Anterior cingulate cortex (tissue), 58 donors: ENCODE data around the gene SC5D.

Experiments
- DNase-seq, 58 donors: peaks; one replicate each; lab custom pipeline; 2025; lab: John Stamatoyannopoulos, UW

Gene SC5D

GRCh38 chr11:121328176-121328966, 35.8 kb downstream of the SC5D start:
- no peak for DNase-seq

DNA sequence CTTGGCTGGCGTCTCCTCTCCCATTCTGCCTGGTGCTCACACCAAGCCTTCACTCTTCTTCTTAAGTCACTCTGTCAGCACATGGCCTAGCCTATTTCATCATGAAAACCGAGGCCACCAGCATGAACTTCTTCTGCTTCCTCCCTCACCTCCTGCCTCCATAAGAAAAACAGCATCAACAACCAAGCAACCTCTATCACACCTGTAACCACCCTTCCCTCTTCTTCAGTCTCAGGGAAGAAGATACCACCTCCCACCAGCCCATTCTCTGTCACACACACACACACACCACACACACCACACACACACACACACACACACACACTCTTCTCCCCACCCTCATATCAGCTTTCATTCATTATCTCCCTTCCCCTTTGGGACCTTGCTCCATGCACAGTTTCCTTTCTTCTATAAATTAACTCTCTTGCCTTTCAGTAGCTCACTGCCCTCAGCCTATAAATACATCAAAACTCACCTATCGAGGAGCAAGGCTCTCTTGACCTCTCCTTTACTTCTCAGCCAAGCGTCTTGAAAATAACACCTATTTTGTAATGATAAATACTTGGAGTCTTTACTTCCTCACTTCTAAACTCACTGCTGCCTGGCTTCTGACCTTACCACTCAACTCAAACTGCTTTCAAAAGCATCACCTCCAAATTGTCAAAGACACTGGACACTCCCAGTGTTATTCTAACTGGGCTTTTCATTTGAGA, 36.6 kb downstream of the SC5D start:
- no peak for DNase-seq

DNA sequence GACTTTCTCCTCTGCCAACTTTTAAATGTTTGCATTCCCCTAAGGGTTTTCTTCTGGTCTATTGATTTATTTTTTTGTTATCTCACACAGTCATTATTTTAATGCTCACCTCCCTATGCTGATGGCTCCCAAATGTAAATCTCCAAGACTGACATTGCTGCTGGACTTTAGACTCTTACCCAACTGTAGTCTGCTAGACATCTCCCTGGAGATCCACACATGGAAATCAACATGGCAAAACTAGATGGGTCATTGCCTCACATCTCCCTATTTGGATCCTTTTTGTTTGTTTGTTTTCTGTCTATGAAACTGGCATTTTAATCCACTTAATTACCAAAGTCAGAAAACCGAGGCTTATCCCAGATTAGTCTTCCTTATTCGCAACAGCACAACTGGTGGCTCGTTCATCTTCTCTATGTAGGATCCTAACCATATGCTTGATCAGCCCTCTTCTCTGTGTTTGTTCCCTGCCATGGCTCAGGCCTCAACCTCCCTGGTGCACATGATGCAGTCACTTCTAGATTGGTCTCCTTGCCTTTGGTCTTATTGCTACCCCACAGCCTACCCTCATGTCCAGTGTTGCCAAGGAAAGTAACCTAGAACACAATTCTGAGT, 37.3 kb downstream of the SC5D start:
- DNase-seq: no peak

DNA sequence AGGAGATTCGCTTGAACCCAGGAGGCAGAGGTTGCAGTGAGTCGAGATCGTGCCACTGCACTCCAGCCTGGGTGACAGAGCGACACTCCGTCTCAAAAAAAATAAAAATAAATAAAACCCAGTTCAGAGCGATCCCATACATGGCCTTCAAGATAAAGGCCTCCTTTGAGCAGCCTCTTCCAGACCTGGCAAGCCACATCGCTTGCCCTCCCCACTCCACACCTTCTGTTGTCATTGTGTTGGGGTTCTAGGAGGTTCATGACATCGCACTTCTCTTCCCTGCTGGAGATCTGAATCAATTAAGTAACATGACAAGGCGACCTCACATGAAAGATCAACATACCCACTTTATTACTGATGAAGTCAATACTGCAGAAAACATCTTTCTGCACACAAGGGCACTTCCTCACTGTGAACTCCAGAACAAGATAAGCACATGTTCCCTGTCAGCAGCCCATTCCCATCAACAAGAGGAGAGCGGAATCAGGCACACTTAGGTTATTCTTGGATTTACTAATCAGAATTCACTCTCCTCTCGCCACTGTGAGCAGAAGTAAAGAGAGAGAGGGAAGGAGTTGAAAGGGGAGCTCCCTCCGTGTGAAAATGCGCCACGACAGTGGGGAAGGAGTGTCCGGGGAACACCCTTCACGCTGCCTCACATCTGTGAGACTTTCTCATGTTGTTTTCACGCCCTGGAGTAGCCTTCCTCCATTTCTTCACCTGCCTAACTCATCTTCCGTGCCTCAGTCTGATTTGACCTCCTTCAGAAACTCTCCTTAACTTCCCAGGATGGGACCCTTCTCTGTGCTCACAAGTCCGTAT, 38.3 kb downstream of the SC5D start:
- no peak for DNase-seq

GRCh38 chr11:121334973-121335710, 42.6 kb downstream of the SC5D start:
- DNase-seq: peak in 1 of 58 donors; percentile 14

DNA sequence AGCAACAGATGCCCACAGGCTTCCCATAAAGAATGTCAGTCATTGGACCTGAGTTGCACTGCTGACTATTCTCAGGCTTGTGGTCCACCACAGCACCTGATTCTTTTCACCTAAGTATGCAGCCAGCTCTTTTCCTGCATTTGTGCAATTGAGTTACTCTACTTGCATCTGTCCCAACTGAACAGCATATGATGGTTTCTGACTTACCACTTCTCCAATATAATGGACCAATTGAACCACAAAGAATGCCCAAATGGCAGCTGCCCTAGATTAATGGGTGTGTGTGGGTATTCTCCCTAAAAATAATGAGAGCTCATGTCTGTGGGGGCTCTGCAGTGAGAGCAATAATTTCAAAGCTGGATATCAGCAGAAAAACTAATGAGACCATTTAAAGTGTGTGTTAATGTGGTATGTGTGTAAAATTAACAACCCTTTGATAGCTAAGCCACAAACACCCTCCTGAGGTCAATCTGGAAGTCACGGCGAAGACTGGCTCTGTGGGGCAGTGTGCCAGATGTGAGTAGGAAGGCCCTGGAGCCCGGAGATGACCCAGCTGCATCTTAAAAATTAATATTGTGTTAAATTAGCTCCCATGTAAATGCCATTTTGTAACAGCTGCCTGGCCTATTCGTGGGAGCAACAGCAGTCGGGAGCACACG, 43.8 kb downstream of the SC5D start:
- DNase-seq: no peak

DNA sequence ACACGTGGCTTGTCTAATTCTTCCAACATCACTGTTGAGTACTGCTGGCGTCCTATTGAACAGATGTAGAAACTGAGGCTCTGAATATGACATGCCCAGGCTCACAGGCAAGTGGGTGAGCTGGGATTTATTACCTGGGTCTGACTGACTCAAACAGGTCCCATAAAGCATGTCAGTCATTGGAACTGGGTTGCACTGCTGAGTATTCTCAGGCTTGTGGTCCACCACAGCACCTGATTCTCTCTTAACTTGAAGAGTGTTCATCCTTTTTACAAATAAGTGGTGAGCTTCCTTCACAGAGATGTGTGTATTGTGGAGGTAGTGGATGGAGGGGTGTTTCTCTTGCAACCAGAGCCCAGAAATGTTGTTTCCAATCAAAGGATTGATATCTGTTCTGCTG, 44.5 kb downstream of the SC5D start:
- no peak for DNase-seq

- peak in 14 of 58 donors; percentile 9 to 69 (median 32) for DNase-seq
Observed at GRCh38 chr11:121337740-121338272, 45.2 kb downstream of the SC5D start.

DNA sequence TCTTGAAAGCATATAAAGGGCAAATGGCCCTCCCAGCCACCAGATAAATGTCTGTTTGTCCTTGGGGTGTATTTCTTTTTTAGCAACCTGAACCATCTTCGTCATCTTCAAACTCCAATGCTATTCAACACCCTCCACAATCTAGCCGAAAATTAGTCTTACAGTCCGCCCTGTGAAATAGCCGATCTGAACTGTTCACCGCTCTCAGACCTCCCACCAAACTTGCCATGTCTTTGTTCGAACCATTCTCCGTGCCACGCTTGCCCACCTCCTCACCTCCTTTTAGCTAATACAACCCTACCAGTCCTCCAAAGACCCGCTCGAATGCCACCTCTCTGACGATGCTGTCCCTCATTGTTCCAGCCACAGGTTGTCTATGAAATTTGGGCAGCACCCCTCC, 46.0 kb downstream of the SC5D start:
- no peak for DNase-seq

DNA sequence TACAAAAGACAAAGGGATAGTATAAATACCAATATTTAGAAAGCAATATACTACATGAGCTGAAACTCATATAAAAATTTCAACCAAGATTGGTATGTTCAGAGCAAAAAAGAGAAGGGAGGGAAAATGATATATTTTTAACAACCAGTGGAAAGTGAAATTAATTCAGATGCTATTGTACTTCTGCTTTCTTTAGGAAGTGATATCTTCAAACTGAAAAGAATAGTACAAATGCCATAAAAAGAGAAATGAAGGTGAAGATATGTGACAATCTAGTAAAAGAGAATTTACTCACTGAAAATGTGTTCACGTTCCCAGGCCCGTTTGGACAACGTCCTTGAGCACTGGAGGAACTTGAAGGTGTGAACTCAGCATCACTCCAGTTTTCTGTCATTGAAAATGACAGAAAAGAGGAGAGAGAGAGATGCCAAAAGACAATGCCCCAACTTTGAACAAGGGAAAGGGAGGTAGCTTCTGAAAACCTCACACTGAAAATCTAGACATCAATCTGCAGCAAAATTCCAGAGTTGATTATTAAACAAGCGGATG, 47.5 kb downstream of the SC5D start:
- no peak for DNase-seq

DNA sequence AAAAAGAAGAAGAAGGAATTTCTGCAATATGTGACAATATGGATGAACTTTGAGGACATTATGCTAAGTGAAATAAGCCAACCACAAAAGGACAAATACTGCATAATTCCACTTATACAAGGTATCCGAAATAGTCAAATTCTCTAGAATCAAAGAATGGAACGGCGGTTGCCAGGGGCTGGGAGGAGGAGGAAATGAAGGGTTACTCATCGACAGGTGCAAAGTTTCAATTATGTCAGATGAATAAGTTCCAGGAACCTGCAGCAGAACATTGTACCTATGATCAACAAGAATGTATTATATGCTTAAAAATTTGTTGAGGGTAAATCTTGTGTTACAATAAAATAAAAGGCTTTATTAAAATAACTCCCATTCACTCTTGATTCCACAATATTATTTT, 49.0 kb downstream of the SC5D start:
- no peak for DNase-seq

- no peak for DNase-seq
Observed at GRCh38 chr11:121344824-121345223, 52.3 kb downstream of the SC5D start.

DNA sequence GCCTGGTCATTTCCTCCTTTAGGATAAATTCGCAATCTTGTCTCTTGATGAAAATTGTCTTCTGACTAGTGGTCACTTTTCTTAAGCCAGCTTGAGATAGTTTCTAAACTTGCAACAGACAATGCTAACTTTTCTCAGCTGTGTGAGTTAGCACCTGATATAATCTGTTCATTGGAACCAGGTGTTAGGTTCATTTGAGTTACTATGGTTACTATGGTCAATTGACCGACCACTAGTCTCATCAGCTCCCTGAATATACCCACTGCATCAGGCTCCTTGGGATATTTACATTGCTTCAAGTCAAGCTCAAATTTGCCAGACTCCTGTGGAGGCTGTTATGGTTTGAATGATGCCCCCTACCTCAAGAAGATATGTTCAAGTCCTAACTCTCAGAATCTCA, 54.5 kb downstream of the SC5D start:
- DNase-seq: no peak

DNA sequence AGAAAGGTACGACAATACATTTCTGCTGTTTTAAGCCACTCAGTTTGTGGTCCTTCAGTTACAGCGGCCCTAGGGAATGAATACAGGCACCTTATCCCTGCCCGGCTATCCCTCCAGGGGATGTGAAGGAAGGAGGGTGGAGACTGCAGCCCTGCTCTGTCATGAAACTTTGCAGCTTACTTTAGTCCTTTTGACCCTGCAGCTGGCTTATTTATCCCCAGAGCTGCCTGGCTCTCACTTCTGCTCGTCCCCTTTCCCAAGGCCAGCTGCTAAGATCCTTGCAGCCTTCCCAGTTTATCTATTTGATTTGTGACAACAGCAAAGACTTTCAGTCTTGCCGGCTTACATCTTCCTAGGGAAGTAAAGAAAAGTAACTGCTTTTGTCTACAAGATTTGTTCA, 55.2 kb downstream of the SC5D start:
- DNase-seq: no peak

GRCh38 chr11:121348220-121348875, 55.8 kb downstream of the SC5D start:
- no peak for DNase-seq

DNA sequence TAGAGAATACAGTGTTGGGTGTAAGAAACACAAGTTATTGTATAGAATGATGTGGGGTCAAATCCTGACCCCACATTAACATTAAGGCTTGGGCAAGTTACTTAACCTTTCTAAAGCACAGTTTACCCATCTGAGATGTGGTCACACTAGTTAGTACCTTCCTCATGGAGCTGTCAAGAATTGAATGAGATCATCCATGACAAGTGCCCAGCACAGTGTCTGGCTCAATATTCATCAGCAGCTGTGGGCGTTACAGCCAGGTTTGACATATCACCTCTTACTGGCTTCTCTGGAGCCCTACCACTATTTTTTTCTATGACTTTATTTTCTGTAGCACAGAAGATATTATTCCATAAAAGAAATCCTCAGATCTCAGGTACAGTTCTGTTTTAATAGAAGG, 57.2 kb downstream of the SC5D start:
- no peak for DNase-seq

DNA sequence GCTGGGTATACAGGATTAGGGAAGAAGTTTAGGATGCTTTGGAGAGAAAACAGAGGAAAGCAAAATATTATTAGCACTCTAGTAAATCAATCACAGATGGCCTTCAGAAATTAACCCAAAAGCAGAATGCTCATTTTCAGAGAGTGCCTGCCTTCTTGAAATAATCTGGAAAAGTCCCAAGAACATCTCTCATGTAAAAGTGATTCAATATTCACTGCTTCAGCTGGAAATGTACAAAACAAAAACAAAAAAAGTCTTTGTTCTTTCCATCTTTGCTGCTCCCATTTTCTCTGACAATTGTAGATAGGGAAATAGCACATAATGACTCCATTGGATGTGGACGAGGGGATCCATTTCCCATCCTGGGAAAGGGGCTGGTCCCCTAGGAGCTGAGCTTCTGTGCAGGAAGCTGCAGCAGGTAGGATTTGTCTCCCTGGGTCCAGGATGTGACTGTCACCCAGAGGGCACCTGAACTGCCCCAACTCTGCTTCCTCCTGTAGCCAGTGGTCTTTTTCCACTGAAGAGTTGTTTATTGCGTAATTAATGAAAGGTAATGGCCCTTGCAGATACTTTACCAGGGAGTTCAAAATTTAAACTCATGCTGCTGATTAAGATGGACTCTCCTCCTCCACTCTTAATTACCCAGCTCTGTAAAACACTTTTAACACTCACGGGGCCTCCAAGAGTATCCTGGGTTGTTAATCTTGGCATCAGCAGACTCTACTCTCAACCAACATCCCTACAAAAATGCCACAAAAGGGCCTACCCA, 57.9 kb downstream of the SC5D start:
- peak in 1 of 58 donors; percentile 26 for DNase-seq
